C4-2B (cell line): Measurements from ENCODE around the gene OR56A5.

ENCODE experiments used
- CTCF ChIP-seq: fragments of 450-650 bp; conservative IDR thresholded peaks from 2 replicates; pipeline ENCODE4 v1.5.1; 2017; ENCODE audit warnings: mild to moderate bottlenecking
- ZFX ChIP-seq: fragments of 450-650 bp; IDR thresholded peaks from 2 replicates; pipeline ENCODE4 v1.6.1; 2017

DNA sequence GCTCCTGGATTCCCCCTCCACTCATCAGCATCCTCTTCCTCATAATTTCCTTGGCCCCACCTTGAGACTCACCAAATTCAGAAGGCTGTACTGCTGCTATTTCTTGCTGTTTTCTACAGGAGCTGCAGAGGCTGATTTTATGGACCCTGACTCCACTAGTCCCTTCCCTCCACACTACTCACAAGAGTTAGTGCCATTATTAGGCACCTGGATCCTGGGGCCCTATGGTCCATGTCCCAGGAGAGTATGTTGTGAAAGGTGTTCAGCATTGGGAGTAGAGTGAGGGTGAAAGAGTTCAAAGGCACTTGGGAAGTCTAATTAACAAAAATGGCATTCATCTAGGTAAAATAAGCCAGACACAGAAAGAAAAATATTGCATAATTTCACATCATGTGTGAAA, 38.6 kb upstream of the OR56A5 start, which contains the start of gene OR56A4:
- TF ChIP-seq CTCF = no peak
- no peak for TF ChIP-seq ZFX
